ENCODE results near the gene B3GALNT2. TPM values are rescaled to one million over a fixed set of nuclear protein-coding genes. Genes with fewer than 3 reads are reported as not detected.
"Not testable (repeated sequence)": the region's sequence is repeated elsewhere in the genome, so short reads cannot be mapped to it uniquely, and the experiment has no call there.

B3GALNT2 gene
- total RNA-seq, 1 experiment from 2014 or later, result 26.4 TPM

DNA sequence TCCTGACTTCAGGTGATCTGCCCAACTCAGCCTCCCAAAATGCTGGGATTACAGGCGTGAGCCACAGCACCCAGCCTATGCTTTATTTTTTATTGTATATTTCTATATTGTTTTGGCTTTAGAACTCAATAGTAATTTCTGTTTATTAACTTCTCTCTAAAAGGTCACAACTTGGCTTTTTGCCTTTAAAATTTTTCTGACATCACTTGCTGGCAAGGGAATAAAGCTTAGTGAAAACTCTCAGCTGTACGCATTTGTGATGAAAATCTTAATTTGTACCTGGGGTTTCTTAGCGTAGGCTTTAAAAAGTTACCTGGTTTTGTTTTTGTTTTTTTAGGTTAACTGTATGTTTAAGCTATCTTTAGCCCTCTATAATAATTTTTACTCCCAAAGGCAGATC, 36.2 kb downstream of the B3GALNT2 start:
- intact Hi-C loops (cut with micrococcal nuclease), result loop anchor here (5.0 kb wide), 1 partner anchor 34 kb away; the partner anchor contains the start of gene B3GALNT2
- Histone ChIP-seq H3K4me3 (ENCODE audit: low read length) (no peak overlapping the region), H3K36me3 (ENCODE audit: low read depth, low read length) (no peaks in the 10 kb centered on the region), H3K79me2 (ENCODE audit: low read length) (no peaks in the 10 kb centered on the region), H4K20me1 (ENCODE audit: low read length) (no peaks in the 10 kb centered on the region), H3K9me2 (replicated peaks; ENCODE audit: low read length) (no peaks in the 10 kb centered on the region), H3K9me3 (ENCODE audit: low read length) (no peaks in the 10 kb centered on the region), H3K27me3 (ENCODE audit: low read length) (no peaks in the 10 kb centered on the region), H3K9ac (ENCODE audit: low read length) (no peak overlapping the region), H3K27ac (ENCODE audit: low read length) (no peak overlapping the region), H3K4me2 (ENCODE audit: low read length) (no peak overlapping the region), H3K4me1 (ENCODE audit: insufficient read depth, low read length) (peaks cover 9% of the 10 kb centered on the region), H3F3A (ENCODE audit: low read length, unreplicated experiment) (no peaks in the 10 kb centered on the region), H2AFZ (ENCODE audit: low read length) (no peak overlapping the region)
- TF ChIP-seq, protein P1, sequence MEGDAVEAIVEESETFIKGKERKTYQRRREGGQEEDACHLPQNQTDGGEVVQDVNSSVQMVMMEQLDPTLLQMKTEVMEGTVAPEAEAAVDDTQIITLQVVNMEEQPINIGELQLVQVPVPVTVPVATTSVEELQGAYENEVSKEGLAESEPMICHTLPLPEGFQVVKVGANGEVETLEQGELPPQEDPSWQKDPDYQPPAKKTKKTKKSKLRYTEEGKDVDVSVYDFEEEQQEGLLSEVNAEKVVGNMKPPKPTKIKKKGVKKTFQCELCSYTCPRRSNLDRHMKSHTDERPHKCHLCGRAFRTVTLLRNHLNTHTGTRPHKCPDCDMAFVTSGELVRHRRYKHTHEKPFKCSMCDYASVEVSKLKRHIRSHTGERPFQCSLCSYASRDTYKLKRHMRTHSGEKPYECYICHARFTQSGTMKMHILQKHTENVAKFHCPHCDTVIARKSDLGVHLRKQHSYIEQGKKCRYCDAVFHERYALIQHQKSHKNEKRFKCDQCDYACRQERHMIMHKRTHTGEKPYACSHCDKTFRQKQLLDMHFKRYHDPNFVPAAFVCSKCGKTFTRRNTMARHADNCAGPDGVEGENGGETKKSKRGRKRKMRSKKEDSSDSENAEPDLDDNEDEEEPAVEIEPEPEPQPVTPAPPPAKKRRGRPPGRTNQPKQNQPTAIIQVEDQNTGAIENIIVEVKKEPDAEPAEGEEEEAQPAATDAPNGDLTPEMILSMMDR (conservative IDR thresholded peaks at IDR 0.05; ENCODE audit: low read depth, low read length), result no peak
- no peak for TF ChIP-seq EZH2 (IDR thresholded peaks at IDR 0.05; ENCODE audit: low read length, unreplicated experiment)
- TF ChIP-seq EZH2phosphoT487 (IDR thresholded peaks at IDR 0.05; ENCODE audit: borderline replicate concordance, low read length), result no peak
- POLR2A ChIA-PET (ENCODE audit: unreplicated experiment), result no interaction called here
- no peak for DNase-seq
- ATAC-seq, result no peak
- BruUV-seq (replicated peaks), result no TSS peak
- CTCF ChIA-PET, result interaction anchor here (0.7 kb wide), 1 partner anchor 37 kb away, joined by 5 read pairs; no protein-coding TSS in a partner anchor

DNA sequence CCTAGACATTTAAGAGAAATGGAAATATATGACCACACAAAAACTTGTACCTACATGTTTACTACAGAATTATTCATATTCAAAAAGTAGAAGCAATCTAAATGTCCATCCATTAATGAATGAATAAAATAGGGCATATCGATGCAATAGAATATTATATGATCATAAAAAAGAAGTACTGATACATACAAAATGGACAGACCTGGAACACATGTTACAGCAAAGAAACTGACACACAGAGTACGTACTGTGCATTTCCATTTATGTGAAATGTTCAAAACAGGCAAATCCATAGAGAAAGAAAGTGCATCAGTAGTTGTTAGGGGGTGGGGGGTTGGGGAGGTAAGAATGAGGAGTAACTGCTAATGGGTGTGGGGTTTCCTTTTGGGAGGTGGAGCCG, 39.2 kb downstream of the B3GALNT2 start:
- ChIA-PET CTCF (no interaction called here), POLR2A (ENCODE audit: unreplicated experiment) (no interaction called here)
- TF ChIP-seq EZH2phosphoT487 (IDR thresholded peaks at IDR 0.05; ENCODE audit: borderline replicate concordance, low read length) (no peak), EZH2 (IDR thresholded peaks at IDR 0.05; ENCODE audit: low read length, unreplicated experiment) (no peak)
- TF ChIP-seq, protein P1 (conservative IDR thresholded peaks at IDR 0.05; ENCODE audit: low read depth, low read length), result no peak
- Histone ChIP-seq H3F3A (ENCODE audit: low read length, unreplicated experiment) (no peaks in the 10 kb centered on the region), H3K4me1 (ENCODE audit: insufficient read depth, low read length) (peaks cover 9% of the 10 kb centered on the region), H3K27me3 (ENCODE audit: low read length) (no peaks in the 10 kb centered on the region), H2AFZ (ENCODE audit: low read length) (no peak overlapping the region), H3K9me2 (replicated peaks; ENCODE audit: low read length) (no peaks in the 10 kb centered on the region), H3K9ac (ENCODE audit: low read length) (no peak overlapping the region), H3K9me3 (ENCODE audit: low read length) (no peaks in the 10 kb centered on the region), H3K4me3 (ENCODE audit: low read length) (no peak overlapping the region), H3K27ac (ENCODE audit: low read length) (no peak overlapping the region), H3K36me3 (ENCODE audit: low read depth, low read length) (no peaks in the 10 kb centered on the region), H4K20me1 (ENCODE audit: low read length) (no peaks in the 10 kb centered on the region), H3K4me2 (ENCODE audit: low read length) (no peak overlapping the region), H3K79me2 (ENCODE audit: low read length) (no peaks in the 10 kb centered on the region)
- DNase-seq (no peak), ATAC-seq (no peak)
- intact Hi-C loops (cut with micrococcal nuclease), result loop anchor here (5.0 kb wide), 1 partner anchor 37 kb away; the partner anchor contains the start of gene B3GALNT2
- no TSS peak for BruUV-seq (replicated peaks)

DNA sequence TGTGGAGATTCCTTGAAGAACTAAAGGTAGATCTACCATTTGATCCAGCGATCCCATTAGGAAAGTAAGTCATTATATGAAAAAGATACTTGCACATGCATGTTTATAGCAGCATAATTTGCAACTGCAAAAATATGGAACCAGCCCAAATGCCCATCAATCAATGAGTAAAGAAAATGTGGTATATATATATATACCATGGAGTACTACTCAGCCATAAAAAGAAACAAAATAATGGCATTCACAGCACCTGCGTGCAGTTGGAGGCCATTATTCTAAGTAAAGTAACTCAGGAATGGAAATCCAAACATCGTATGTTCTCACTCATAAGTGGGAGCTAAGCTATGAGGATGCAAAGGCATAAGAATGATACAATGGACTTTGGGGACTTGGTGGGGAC, 41.4 kb downstream of the B3GALNT2 start:
- DNase-seq; H3F3A ChIP-seq (ENCODE audit: low read length, unreplicated experiment); H3K79me2 ChIP-seq (ENCODE audit: low read length); ATAC-seq; H4K20me1 ChIP-seq (ENCODE audit: low read length); H3K27me3 ChIP-seq (ENCODE audit: low read length); intact Hi-C loops (cut with micrococcal nuclease); H3K4me2 ChIP-seq (ENCODE audit: low read length); H3K9me2 ChIP-seq (replicated peaks; ENCODE audit: low read length); H3K27ac ChIP-seq (ENCODE audit: low read length); H3K9ac ChIP-seq (ENCODE audit: low read length); H3K4me1 ChIP-seq (ENCODE audit: insufficient read depth, low read length); H3K9me3 ChIP-seq (ENCODE audit: low read length); CTCF ChIA-PET; H2AFZ ChIP-seq (ENCODE audit: low read length); H3K36me3 ChIP-seq (ENCODE audit: low read depth, low read length); H3K4me3 ChIP-seq (ENCODE audit: low read length); BruUV-seq (replicated peaks): not testable (repeated sequence)
- POLR2A ChIA-PET (ENCODE audit: unreplicated experiment), result interaction anchor here (0.6 kb wide), 1 partner anchor 42 kb away, joined by 3 read pairs; no protein-coding TSS in a partner anchor

Measured in PC-3 (cell line).